ENCODE data around the gene PGBD5. TPM values are rescaled to one million over a fixed set of nuclear protein-coding genes. Genes with fewer than 3 reads are reported as not detected.

PGBD5 gene
- total RNA-seq, 1 donor from 2014 or later = 0.51 TPM

DNA sequence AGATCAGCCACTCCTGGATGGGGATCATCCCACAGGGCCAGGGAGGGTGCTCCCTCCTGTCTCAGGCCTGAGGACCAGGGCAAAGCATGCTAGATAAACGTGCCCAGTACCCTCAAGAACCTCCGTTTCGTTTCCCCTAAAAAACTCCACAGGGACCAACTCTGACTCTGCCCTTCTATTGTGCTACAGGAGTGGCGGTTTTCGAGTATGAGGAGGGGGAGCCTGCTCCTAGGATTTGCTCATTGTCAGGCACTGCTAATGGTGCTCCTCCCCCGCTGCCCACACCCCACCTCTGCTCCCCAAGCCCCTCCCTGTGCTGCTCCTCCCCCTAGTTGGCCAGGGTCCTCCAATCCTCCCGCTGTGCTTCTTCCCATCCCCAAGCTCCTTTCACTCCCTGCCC lies 32.0 kb downstream of the PGBD5 start:
- DNase-seq = no peak

DNA sequence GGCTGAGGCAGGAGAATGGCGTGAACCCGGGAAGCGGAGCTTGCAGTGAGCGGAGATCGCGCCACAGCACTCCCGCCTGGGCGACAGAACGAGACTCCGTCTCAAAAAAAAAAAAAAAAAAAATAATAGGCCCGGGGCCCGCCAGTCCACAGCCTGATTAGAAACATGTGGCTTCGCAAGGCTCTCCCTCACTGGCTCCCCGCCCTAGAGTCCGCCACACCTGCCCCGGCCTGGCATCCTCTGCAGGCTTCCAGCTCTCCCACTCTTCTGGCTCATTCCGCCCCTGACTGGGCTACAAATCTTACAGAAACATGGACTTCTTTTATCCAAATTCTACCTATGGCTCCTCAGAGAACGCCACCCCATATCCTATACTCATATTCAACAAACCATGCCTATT lies 32.4 kb downstream of the PGBD5 start:
- no peak for DNase-seq

DNA sequence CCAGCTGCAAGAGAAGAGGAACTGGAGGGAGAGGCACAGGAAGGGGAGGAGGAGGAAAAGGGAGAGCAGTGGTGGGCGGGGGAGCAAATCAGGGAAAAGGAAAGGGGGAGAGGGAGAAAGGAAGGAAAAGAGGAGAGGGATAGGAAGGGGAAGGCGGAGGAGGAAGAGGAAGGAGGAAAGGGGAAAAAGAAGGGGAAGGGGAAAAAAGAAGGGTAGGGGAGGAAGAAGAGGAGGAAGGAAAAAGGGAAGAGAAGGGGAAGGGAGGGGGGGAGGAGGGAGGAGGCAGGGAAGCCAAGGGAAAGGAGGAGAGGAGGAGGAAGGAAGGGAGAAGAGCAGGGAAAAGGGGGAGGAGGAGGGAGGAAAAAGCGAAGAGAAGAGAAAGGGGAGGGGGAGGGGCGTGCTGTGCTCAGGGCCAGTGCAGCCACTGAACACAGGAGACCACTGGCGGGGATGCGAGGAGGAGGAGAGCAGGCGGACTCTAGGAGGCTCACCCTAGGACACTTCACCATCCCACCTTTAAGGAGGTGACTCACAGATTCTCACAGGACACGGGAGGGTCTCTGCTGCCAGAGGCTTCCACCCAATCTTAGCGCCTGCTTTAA lies 33.1 kb downstream of the PGBD5 start:
- no peak for DNase-seq

DNA sequence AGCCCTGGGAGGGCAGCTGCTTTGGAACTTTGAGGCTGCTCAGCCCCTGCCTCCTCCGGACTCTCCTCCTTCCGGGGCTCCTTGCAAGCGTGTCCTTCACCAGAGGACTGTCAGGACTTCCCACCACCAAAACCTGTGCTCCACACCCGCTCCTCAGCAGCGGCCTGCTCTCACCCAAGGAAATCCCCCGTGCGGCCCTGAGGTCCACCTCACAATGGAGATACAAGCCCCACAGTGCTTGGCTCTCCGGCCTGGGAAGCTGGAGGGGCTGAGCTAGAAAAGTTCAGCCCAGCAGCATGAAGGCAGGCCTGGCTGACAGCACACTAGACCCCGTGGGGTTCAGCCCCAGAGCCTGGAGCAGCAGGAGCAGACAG lies 33.6 kb downstream of the PGBD5 start:
- no peak for DNase-seq

DNA sequence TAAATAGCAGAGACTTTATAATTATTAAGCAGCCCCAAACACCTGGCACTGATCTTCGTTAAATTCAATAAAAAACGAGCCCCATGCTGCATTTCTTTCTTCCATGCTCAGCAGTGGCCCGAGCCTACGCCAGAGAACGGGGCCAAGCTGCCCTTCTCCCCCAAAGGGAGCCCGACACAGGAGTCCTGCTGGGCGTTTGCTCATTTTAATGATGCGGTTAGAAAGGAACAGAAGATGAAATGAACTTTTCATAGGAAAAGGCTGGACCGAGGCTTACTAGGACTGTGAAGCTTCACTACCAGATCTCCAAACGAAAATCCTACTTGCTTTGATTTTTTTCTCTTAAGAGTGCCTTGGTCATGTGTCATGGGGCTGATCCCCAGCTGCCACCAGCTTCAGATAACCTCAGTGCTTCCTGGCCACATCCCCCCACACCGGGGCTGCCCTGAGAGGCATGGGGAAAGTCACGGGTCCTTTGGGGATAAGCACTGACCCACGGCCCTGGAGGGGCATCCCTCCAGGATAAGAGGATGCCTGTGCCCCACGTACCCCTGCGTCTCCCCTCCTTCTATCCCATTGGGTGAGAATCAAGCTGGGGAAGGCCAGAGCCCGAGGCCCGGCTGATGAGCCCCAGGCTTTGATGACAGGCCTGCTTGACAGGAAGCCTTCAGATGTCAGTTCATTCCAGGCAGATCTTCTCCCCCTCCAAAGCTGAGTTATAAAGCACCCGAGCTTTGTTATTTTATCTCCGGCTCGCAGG lies 34.2 kb downstream of the PGBD5 start:
- DNase-seq = no peak

DNA sequence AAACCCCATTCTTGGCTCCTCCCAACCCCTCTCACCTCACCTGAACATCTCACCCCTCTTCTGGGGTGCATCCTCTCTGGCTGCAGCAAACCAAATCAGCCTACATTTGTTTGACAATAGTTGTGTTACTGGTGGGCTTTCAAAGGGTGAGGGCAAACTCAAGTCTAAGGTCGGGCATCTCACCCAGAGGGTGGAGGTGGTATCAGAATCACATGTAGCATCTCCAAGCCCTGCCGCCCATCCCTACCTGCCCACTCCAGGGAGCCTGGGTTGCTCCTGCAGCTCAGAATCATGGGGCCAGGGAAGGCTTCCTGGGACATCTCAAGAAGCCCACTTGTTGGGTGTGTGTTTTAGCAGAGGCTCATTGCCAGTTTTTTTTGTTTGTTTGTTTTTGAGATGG lies 35.8 kb downstream of the PGBD5 start:
- no peak for DNase-seq

DNA sequence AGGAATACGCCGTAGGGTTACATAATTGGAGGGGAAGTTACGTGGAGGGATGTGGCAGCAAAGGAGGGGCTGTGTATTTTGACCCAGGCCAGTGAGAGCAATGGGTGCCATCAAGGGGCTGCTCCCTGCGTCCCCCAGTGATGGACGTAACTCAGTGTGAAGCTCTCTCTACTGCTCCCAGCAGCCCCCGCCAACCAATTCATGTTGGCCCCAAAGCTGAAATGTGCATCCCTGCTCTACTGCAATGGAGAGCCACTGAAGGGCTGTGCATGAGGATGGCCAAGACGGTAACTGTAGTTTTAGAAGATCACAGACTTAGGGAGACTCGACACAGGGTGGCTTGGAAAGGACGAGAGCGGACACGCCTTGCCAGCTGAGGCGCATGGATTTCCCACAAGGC lies 38.3 kb downstream of the PGBD5 start:
- DNase-seq = no peak

DNA sequence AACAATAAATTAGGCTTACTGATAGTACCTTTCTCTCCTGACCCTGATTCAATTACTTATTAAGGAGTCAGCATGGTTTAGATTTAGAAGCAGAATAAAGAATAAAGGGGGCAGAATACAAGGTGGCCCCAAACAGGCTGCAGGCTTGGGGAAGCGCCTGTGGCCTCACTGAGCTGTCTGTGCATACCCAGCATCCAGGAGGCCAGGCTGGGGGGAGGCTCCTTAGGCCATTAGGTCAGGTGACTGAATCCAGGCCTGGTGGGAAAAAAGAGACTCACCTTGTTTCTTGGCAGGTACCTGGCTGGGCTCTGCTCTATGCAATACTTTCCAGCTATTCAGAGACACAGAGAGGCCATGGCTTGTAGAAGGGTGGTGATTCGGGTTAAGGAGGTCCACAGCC lies 38.8 kb downstream of the PGBD5 start:
- no peak for DNase-seq

DNA sequence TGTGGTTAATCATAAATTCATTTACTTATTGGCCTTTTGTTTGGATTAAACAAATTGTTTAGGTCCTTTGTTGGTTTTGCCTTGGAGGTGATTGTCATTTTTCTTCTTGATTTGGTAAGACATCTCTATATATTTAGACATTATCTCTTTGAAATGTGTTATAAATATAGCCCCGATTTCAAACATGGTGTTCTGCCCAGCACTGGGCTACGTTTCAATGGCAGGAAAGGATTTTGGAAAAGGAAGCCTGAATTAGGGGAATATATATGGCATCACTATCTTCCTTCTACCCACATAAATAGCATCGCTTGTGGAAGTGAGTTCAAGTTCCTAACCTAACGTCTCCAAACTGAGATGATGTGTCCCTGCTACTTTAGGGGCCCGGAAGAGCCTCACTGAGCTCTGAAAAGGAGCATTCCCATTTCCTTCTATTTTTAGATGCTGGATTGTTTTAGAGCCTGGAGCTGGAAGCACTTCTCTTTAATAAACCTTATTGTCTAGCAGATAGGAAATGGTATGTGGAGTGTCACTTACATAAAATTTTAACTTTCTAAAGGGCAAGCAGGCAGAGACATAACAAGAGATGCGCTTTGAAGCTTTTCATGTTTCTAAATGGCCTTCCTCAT lies 39.4 kb downstream of the PGBD5 start:
- no peak for DNase-seq

DNA sequence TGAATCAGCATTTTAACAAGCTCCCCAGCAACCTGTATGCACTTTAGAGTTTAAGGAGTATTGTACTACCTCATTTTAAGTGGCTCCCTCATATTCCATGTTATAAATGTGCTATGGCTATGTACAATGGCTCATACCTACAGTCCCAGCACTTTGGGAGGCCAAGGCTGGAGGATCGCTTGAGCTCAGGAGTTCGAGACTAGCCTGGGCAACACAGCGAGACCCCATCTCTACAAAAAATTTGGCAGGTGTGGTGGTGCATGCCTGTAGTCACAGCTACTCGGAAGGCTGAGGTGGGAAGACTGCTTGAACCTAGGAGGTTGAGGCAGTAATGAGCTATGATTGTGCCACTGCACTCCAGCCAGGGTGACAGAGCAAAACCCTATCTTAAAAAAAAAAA lies 40.2 kb downstream of the PGBD5 start:
- no peak for DNase-seq

DNA sequence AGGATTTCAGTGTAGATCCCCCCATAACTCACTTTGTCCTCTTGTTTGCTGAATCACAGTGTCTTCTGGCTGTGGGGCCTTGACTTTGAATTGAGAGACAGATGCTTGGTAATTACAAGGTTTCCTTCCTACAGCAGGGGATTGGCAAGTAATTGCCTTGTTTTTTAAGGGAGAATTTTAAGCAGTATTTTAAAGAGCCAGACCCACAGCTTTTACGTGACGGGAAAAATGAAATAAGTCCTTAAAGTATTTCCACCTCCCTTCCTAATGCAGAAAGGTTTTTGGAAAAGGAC lies 41.0 kb downstream of the PGBD5 start:
- DNase-seq = no peak

DNA sequence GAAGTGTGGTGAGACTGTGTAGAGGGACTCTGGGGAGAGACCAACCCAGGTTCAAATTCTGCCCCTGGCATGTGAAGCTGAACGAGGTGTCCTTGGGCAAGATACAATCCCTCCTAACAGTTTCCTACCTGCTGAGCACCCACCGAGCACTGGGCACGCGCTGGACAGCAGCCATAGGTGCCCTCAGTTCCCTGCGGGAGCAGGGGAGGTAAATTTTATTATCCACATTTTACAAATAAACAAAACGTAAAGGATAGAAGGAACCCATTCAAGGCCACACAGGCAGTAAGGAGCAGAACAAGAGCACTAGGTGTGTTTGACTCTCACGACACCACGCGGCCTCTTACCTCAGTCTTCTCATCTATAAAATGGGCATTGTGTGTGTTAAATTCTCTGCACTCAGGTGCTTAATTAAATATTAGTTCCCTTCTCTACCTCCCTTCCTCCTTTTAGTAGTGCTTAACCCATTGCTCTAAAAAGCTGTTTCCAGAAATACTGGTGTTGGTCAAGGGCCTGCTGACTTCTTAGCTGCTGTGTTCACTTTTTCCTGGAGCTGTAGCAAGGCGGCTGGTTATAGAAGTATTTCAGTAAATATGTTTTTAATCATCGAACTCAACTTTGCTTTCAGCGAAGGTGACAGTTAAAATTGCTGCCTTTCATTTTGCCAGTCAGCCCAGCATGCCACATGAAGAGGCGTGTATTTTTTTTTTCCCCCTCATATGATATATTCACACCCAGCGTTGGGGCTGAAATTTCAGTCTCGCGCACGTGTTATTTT lies 41.6 kb downstream of the PGBD5 start:
- DNase-seq = no peak

DNA sequence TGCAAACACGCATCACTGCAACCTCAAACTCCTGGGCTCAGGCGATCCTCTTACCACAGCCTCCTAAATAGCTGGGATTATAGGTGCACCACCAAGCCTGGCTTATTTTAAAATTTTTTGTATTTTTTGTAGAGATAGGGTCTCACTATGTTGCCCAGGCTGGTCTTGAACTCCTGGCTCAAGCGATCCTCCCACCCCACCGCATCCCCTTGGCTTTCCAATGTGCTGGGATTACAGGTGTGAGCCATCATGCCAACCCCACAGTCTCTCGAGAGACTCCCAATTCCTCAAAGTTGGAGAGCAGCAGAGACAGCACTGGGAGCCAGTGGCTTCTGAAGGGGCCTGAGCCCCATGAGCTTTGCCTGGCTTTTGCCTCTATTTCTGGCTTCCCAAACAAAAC lies 42.7 kb downstream of the PGBD5 start:
- DNase-seq = no peak

DNA sequence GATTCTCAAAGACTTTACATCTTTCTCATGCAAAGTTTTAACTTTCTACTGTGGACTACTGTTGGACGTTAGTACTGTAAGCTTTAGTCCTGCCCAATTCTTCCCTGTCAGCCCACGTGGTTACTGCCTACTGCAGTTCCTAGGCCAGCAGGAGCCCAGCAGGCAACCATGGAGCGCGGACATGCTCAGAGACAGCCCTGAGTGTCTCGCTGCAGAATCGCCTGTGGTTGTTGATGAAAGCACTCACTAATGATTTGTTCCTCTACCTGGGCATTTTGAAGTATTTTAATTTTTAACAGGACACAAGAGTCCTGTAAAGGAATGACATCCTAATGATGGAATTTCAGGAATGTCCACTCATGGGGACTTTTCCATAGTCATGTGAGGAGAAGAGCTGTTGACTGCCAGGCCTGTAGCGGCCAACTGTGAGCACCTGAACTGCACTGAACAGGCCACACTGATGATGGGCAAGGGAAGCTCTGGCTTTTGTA lies 44.1 kb downstream of the PGBD5 start:
- DNase-seq = no peak

DNA sequence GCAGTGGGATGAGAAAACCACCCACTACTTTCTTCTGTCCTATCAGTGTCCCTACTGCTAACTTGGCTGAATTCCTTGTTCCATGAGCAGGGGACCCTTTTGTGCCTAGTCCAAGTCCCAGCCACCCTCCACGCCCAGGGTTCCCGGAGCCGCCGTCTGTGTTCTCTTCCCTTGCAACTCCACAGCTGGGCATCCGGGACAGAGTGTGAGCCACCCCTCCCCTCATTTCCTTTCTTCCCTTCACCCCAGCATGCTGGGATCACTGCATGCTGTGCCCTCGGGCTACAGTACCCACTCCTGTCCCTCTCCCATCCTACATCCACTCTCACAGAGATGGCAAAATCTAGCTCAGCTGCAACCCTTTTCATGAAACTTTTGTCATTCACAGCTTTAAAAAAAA lies 44.5 kb downstream of the PGBD5 start:
- DNase-seq = no peak

DNA sequence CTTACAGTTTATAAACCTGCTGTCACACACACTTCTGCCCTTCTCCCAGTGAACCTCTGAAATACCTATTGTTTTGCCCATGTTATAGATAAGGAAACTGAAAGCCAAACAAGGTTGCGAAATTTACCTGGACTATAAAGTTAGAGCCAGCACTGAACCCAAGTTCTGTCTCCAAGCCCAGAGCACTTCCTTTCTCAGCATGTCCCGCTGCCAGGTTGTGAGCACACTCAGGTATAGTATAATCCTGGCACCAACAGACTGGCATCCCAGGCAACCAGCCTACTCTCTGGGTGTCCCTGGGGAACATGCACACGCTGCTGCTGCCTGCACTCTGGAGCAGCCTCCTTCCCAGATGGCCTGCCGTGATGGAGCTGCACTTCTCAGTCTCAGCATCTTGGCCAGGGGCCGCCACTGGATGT lies 45.1 kb downstream of the PGBD5 start:
- DNase-seq = no peak

DNA sequence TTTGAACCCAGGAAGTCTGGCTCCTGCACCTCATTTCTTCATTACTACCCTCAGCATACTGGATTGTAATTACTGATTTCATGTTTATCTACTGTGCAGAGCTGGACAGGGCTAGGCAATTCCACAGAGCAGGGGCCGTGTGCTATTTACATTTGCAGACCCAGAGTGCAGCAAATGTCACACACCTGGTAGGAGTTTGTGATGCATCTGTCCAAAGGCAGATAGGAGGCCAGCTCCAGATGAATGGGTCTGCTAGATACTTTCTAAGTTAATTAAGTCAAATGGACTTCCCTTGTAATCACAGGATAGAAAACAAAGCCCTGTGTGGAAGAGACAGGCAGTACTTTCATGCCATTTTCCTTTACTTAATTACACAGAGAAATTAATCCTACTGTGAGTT lies 46.2 kb downstream of the PGBD5 start:
- DNase-seq = no peak

DNA sequence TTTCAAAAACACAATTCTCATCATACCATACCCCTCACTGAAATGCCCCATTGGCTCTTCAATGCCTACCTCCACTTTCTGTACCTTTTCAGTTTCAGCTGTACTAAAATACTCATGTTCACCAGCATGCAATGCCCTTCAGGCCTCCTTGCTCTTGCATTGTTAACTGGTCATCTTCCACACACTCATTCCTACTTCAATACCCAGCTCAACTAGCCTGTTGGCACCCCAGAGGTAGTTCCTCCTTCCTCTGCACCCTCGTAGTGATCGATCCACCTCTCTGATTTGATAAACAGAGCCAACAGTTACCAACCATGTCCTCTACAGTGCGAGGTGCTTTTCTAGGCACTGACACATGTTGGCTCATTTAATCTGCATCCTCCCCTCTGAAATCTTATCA lies 46.7 kb downstream of the PGBD5 start:
- no peak for DNase-seq

DNA sequence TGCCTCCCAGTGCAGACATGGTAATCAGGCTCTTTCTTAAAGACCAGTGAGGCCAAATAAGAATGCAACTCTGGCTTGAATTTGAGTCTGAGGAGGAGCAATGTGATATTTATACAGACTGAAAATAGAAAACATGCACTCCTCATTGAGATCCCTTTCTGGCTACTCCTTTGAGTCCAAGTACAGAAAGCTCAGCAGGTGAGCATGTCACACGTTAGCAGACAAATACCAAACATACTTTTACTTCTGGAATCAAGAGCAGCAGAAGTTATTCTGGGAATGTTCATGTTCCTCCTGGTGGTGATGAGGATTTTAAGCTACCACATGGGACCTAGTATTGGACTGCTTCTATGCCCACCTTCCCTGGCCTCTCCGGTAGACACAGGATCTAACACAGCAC lies 48.3 kb downstream of the PGBD5 start:
- no peak for DNase-seq

DNA sequence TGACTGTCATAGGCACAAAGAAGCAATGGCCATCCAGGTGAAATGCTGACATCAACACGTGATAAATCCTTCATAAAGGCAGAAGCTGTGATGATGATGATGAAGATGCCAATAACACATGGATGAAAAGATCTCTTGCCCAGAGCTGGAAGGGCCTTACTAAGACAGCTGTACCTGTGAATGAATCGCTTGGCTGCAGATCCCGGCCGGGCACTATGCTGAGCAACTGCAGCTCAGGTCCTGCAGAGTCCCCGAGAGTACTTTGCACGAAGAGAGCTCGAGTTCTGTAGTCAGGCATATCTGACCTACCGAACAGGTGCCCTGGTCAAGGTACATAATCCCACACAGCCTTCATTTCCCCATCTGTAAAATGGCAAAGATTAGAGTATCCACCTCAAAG lies 48.8 kb downstream of the PGBD5 start:
- DNase-seq = no peak

DNA sequence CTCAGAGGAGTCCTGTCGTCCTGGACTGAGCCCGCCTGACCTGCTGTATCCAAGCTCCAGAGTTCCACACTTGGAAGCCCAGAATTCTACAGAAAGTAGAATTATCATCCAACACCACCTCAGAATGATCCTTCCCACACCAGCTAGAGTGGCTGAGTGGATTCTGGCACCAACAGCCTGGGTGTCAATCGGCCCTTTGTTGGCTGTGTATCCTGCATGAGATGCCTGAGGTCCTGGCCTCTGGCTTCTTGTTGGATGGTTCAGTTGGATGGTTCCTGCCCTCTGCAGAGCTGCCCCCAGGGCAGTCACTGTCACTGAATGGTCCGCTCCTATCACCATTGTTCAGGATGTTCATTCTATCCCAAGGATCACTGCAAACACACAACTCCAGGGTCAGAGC lies 49.8 kb downstream of the PGBD5 start:
- DNase-seq = no peak

DNA sequence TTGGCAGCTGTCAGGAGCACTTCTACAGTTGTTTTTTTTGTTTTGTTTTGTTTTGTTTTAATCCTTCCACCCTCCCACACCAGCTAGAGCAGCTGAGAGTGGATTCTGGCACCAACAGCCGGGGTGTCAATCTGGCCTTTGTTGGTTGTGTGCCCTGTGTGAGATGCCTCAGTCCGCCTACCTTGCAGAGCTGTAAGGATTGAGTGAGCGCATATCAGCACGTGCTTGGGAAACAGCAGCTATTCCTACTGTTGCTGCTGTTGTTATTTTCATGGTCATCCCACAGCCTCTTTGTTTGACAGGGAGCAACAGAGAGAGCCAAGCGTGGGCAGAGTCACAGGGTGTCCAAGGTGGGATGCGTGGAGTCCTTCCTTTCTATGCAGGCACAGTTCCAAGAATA lies 50.4 kb downstream of the PGBD5 start:
- DNase-seq = no peak

DNA sequence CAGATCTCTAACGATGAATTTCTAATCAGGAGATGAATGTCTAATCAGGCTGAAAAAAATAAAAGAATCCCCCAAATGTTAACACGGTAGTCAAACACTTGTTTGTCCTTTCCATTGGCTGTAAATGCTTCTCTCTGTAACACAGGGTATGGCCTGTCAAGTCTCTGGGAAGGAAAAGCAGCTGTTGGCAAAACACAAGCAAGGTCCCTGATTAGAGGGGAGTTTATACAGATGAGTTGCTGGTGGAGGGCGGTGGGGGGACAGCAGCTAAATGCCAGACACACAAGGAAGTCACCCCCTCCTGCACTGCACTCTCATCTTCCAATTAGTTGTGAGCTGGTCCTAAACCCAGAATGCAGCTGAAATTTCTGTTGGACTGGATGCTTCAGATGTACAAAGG lies 51.0 kb downstream of the PGBD5 start:
- DNase-seq = no peak
